Calu3 (cell line): Measurements from ENCODE around the gene BCAT1. TPM values are rescaled to one million over a fixed set of nuclear protein-coding genes. Genes with fewer than 3 reads are reported as not detected.

Experiments used
- BruUV-seq: library from RNA; stranded (reverse); fragments of 400-500 nt; replicated peaks from 2 replicates; lab custom pipeline; 2021; lab: Mats Ljungman, UMichigan
- CTCF ChIA-PET: fragments of 300-600 bp; sonication (Branson Sonifier 250); formaldehyde crosslinking; loops from one replicate; lab custom pipeline; 2022; ENCODE audit warnings: antibody characterized with exemption; lab: Charles Lee
- DNase-seq: peaks from one replicate; pipeline ENCODE4 v3.0.0; 2022
- H3K27ac Mint-ChIP-seq: one replicate; pipeline ENCODE4 v1.8.0; 2022; ENCODE audit warnings: mixed read lengths; ENCODE audit not compliant: unreplicated experiment
- H3K27me3 Mint-ChIP-seq: one replicate; pipeline ENCODE4 v1.8.0; 2022; ENCODE audit warnings: mixed read lengths; ENCODE audit not compliant: unreplicated experiment
- H3K36me3 Mint-ChIP-seq: one replicate; pipeline ENCODE4 v1.8.0; 2022; ENCODE audit warnings: mild to moderate bottlenecking, moderate library complexity, mixed read lengths; ENCODE audit not compliant: insufficient read depth, unreplicated experiment
- H3K4me1 Mint-ChIP-seq: one replicate; pipeline ENCODE4 v1.8.0; 2022; ENCODE audit warnings: mild to moderate bottlenecking, low read depth, mixed read lengths; ENCODE audit not compliant: unreplicated experiment
- H3K4me3 Mint-ChIP-seq: one replicate; pipeline ENCODE4 v1.8.0; 2022; ENCODE audit warnings: mild to moderate bottlenecking, low read depth, moderate library complexity, mixed read lengths; ENCODE audit not compliant: unreplicated experiment
- H3K9me3 Mint-ChIP-seq: one replicate; pipeline ENCODE4 v1.8.0; 2022; ENCODE audit warnings: low read depth, mixed read lengths; ENCODE audit not compliant: unreplicated experiment
- intact Hi-C: fragments of 100-400 bp; cut with micrococcal nuclease; formaldehyde crosslinking; loops from one replicate; pipeline ENCODE4 v1.10.0; 2022; ENCODE audit not compliant: unreplicated experiment
- total RNA-seq: library from RNA; stranded (reverse); gene quantifications from 2 replicates; pipeline ENCODE4 v1.2.3, GENCODE V29; 2022
- TF ChIP-seq, protein P1 (sequence below): fragments of 200-600 bp; IDR thresholded peaks from one replicate; pipeline ENCODE4 v1.8.0; 2022; ENCODE audit warnings: antibody characterized with exemption; ENCODE audit not compliant: unreplicated experiment

BCAT1 gene
- total RNA-seq, 1 experiment from 2014 or later, result 4.0 TPM

DNA sequence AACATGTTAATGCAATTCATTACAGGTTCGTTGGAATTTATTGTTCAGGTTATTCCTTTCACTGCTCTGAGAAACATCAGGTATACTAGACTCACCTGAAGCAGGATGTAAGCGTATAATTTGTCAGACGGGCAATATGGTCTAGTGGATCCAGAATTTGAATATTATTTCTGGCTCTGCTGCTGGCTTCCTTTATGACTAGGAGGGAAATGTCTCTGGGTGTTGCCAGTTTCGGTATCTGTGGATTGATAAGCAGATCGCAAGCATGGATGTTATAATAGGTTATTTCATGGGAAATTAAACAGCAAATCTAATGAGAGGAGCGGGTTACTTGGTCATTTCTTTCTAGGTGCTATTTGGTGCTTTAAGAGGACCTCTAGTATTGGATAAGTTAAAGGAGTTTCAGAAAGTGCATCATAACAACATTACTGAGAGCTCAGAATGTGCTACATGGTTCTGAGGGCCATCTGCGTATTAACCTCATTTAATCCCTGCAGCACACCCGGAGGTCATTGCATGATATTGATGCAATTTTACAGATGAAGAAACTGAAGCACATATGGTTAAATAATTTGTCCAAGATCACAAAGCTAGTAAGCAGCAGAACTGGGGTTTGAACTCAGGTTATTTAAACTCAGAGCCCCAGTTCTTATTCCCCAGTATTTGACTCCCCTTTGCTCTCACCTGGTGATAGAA is 47.3 kb upstream of the BCAT1 start:
- DNase-seq, result no peak
- CTCF ChIA-PET, result no interaction called here
- Mint-ChIP-seq H3K9me3 (no peaks in the 10 kb centered on the region), H3K36me3 (no peaks in the 10 kb centered on the region), H3K27me3 (peaks cover 10% of the 10 kb centered on the region), H3K4me1 (no peaks in the 10 kb centered on the region), H3K4me3 (no peak overlapping the region), H3K27ac (no peak overlapping the region)
- BruUV-seq, result no TSS peak
- TF ChIP-seq, protein P1, sequence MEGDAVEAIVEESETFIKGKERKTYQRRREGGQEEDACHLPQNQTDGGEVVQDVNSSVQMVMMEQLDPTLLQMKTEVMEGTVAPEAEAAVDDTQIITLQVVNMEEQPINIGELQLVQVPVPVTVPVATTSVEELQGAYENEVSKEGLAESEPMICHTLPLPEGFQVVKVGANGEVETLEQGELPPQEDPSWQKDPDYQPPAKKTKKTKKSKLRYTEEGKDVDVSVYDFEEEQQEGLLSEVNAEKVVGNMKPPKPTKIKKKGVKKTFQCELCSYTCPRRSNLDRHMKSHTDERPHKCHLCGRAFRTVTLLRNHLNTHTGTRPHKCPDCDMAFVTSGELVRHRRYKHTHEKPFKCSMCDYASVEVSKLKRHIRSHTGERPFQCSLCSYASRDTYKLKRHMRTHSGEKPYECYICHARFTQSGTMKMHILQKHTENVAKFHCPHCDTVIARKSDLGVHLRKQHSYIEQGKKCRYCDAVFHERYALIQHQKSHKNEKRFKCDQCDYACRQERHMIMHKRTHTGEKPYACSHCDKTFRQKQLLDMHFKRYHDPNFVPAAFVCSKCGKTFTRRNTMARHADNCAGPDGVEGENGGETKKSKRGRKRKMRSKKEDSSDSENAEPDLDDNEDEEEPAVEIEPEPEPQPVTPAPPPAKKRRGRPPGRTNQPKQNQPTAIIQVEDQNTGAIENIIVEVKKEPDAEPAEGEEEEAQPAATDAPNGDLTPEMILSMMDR, result no peak
- intact Hi-C loops, result no loop called here

DNA sequence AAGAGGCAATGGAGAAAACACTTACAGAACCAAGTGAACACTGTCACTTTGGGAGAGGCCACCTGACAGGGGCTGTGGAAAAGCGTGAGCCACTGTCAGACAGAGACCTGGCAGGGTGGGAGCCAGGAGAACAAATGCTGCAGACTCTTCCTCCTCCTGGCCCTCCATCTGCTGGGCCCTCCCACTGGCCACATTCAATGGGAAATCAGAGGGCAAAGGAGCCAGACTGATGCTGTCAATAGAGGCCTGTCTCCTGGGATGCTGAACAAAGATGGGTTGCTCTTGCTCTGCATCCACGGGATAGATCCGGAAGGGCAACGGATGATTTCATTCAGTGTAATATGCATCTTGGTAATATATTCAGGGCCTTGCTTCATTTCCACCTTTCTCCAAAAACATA is 44.9 kb upstream of the BCAT1 start:
- Mint-ChIP-seq H3K9me3 (no peaks in the 10 kb centered on the region), H3K4me1 (no peaks in the 10 kb centered on the region), H3K36me3 (no peaks in the 10 kb centered on the region), H3K4me3 (no peak overlapping the region), H3K27me3 (peaks cover 32% of the 10 kb centered on the region), H3K27ac (no peak overlapping the region)
- no TSS peak for BruUV-seq
- intact Hi-C loops, result no loop called here
- DNase-seq, result no peak
- CTCF ChIA-PET, result no interaction called here
- TF ChIP-seq, protein P1, result no peak

DNA sequence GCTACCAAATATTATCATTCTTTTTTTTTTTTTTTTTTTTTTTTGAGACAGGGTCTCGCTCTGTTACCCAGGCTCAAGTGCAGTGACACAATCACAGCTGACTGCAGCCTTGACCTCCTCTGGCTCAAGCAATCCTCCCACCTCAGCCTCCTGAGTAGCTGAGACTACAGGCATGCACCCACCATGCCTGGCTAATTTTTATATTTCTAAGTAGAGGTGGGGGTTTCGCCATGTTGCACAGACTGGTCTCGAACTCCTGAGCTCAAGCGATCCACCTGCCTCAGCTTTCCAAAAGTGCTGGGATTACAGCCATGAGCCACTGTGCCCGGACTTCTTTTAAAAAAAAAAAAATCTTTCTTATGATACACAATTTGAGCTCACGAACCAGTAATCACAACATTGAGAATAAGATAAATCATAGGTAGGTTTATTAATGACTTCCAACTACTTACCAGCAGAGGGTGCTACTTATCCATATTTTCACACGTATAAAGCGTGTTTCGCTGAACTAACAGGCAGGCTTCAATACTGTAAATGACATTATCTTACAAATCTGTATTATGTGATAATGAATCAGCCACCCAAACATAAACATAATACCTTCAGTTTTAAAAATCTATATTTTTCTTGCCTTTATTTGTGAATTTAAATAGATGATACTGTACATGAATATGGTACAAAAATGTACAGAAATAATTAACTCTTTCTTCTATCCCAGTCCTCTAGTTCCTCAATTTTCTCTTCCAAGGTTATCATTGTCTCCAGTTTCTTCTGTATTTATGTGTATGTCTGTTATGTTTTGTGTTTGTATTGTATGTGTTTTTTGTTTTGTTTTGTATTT is 42.5 kb upstream of the BCAT1 start:
- Mint-ChIP-seq H3K27ac (no peak overlapping the region), H3K4me1 (no peaks in the 10 kb centered on the region), H3K27me3 (peaks cover 34% of the 10 kb centered on the region), H3K4me3 (no peak overlapping the region), H3K36me3 (no peaks in the 10 kb centered on the region), H3K9me3 (no peaks in the 10 kb centered on the region)
- TF ChIP-seq, protein P1, result peak; percentile 20
- CTCF ChIA-PET, result interaction anchor here (0.5 to 2.4 kb wide), 3 partner anchors 140 to 396 kb away, joined by 4 to 9 read pairs (median 6); no protein-coding TSS in a partner anchor
- peak; percentile 8 for DNase-seq
- no TSS peak for BruUV-seq
- intact Hi-C loops, result loop anchor here (1.0 kb wide), 3 partner anchors 139 to 396 kb away; no protein-coding TSS in a partner anchor

DNA sequence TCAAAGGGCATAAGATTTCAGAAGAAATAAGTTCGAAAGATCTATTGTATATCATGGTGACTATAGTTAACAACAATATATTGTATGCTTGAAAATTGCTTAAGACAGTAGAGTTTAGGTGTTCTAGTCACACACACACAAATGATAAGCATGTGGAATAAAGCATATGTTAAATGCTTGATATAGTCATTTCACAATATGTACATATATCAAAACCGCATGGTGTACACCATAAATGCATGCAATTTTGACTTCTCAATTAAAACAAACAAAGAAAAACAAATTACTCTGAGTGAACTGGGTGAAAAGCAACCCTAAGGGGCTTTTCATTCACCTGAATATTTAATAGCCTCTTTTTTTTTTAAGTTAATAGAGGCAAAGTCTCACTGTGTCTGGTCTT is 40.3 kb upstream of the BCAT1 start:
- Mint-ChIP-seq H3K27me3 (peaks cover 34% of the 10 kb centered on the region), H3K4me3 (no peak overlapping the region), H3K4me1 (no peaks in the 10 kb centered on the region), H3K27ac (no peak overlapping the region), H3K9me3 (no peaks in the 10 kb centered on the region), H3K36me3 (no peaks in the 10 kb centered on the region)
- no TSS peak for BruUV-seq
- no peak for DNase-seq
- intact Hi-C loops, result no loop called here
- CTCF ChIA-PET, result no interaction called here
- TF ChIP-seq, protein P1, result no peak
